BE2C (cell line): Measurements from ENCODE around the gene USF1.

ENCODE experiments used
- DNase-seq: peaks from one replicate; pipeline ENCODE4 v3.0.0-alpha.2; 2020
- H3K27me3 ChIP-seq: fragments of 250-450 bp; sonication (Bioruptor Pico); 2 replicates; pipeline ENCODE4 v1.5.1; 2020; ENCODE audit warnings: mild to moderate bottlenecking
- H3K36me3 ChIP-seq: fragments of 250-450 bp; sonication (Bioruptor Pico); 2 replicates; pipeline ENCODE4 v1.5.1; 2020; ENCODE audit warnings: mild to moderate bottlenecking
- H3K4me1 ChIP-seq: fragments of 250-450 bp; sonication (Bioruptor Pico); 2 replicates; pipeline ENCODE4 v1.5.1; 2020
- H3K4me3 ChIP-seq: 2 replicates; pipeline ENCODE4 v1.5.1; 2011; ENCODE audit warnings: low read depth, low read length
- H3K9me3 ChIP-seq: fragments of 250-450 bp; sonication (Bioruptor Pico); 2 replicates; pipeline ENCODE4 v1.5.1; 2020
- CTCF ChIP-seq: IDR thresholded peaks from 2 replicates; pipeline ENCODE4 v1.5.1; 2012; ENCODE audit warnings: mild to moderate bottlenecking, low read depth, low read length

Gene USF1

GRCh38 chr1:161080441-161081405, 34.9 kb upstream of the USF1 start:
- Histone ChIP-seq H3K27me3 (no peaks in the 10 kb centered on the region), H3K36me3 (no peaks in the 10 kb centered on the region), H3K9me3 (no peaks in the 10 kb centered on the region), H3K4me3 (no peak overlapping the region), H3K4me1 (peaks cover 5% of the 10 kb centered on the region)
- no peak for DNase-seq
- TF ChIP-seq CTCF = no peak

- no peak for DNase-seq
- no peak for TF ChIP-seq CTCF
- H3K27me3 ChIP-seq = no peaks in the 10 kb centered on the region
- peaks cover 5% of the 10 kb centered on the region for H3K4me1 ChIP-seq
- H3K36me3 ChIP-seq = no peaks in the 10 kb centered on the region
- H3K9me3 ChIP-seq = no peaks in the 10 kb centered on the region
- H3K4me3 ChIP-seq = no peak overlapping the region
Measured at GRCh38 chr1:161079436-161080110, 33.8 kb upstream of the USF1 start.

GRCh38 chr1:161077426-161077825, 31.6 kb upstream of the USF1 start:
- TF ChIP-seq CTCF = no peak
- Histone ChIP-seq H3K36me3 (no peaks in the 10 kb centered on the region), H3K9me3 (no peaks in the 10 kb centered on the region), H3K27me3 (no peaks in the 10 kb centered on the region), H3K4me3 (no peak overlapping the region), H3K4me1 (no peaks in the 10 kb centered on the region; the same call in 1 of the 2 replicates)
- DNase-seq = no peak

- no peak for TF ChIP-seq CTCF
- no peak for DNase-seq
- Histone ChIP-seq H3K36me3 (no peaks in the 10 kb centered on the region), H3K27me3 (no peaks in the 10 kb centered on the region), H3K4me3 (no peak overlapping the region), H3K9me3 (no peaks in the 10 kb centered on the region), H3K4me1 (no peaks in the 10 kb centered on the region; the same call in 1 of the 2 replicates)
Measured at GRCh38 chr1:161076410-161076809, 30.6 kb upstream of the USF1 start.

- Histone ChIP-seq H3K27me3 (no peaks in the 10 kb centered on the region), H3K4me3 (no peak overlapping the region), H3K9me3 (no peaks in the 10 kb centered on the region), H3K4me1 (no peaks in the 10 kb centered on the region), H3K36me3 (no peaks in the 10 kb centered on the region)
- no peak for TF ChIP-seq CTCF
- DNase-seq = peak; percentile 39
Measured at GRCh38 chr1:161074676-161075368, 29.0 kb upstream of the USF1 start.
